HEK293 (cell line): ENCODE data around the gene SUPT5H.

Experiments
- HIC1 ChIP-seq: fragments of 450-650 bp; formaldehyde crosslinking; IDR thresholded peaks from 2 replicates; pipeline ENCODE4 v1.5.1; 2016; ENCODE audit warnings: missing biosample characterization, missing genetic modification characterization
- KLF10 ChIP-seq: fragments of 450-650 bp; IDR thresholded peaks from 2 replicates; pipeline ENCODE4 v1.5.1; 2018; ENCODE audit warnings: missing biosample characterization, mild to moderate bottlenecking, missing genetic modification characterization
- KLF8 ChIP-seq: fragments of 450-650 bp; formaldehyde crosslinking; IDR thresholded peaks from 2 replicates; pipeline ENCODE4 v1.5.1; 2016; ENCODE audit warnings: missing biosample characterization, missing genetic modification characterization
- OSR2 ChIP-seq: fragments of 450-650 bp; formaldehyde crosslinking; IDR thresholded peaks from 2 replicates; pipeline ENCODE4 v1.5.1; 2016; ENCODE audit warnings: missing biosample characterization, missing genetic modification characterization
- PRDM1 ChIP-seq: fragments of 450-650 bp; formaldehyde crosslinking; IDR thresholded peaks from 2 replicates; pipeline ENCODE4; 2016; ENCODE audit warnings: missing biosample characterization, missing genetic modification characterization
- RBAK ChIP-seq: fragments of 450-650 bp; formaldehyde crosslinking; IDR thresholded peaks from 2 replicates; pipeline ENCODE4 v1.5.1; 2016; ENCODE audit warnings: missing biosample characterization, missing genetic modification characterization
- ZBTB11 ChIP-seq: fragments of 450-650 bp; formaldehyde crosslinking; conservative IDR thresholded peaks from 2 replicates; pipeline ENCODE4 v1.5.1; 2016; ENCODE audit warnings: low read depth, missing biosample characterization, missing genetic modification characterization
- ZBTB20 ChIP-seq: fragments of 450-650 bp; formaldehyde crosslinking; IDR thresholded peaks from 2 replicates; pipeline ENCODE4 v1.5.1; 2016; ENCODE audit warnings: missing biosample characterization, missing genetic modification characterization
- ZBTB21 ChIP-seq: fragments of 450-650 bp; formaldehyde crosslinking; IDR thresholded peaks from 2 replicates; pipeline ENCODE4 v1.5.1; 2017; ENCODE audit warnings: missing biosample characterization, missing genetic modification characterization
- ZBTB8A ChIP-seq: fragments of 450-650 bp; formaldehyde crosslinking; IDR thresholded peaks from 2 replicates; pipeline ENCODE4 v1.5.1; 2016; ENCODE audit warnings: missing biosample characterization, missing genetic modification characterization
- ZEB2 ChIP-seq: fragments of 450-650 bp; formaldehyde crosslinking; IDR thresholded peaks from 2 replicates; pipeline ENCODE4 v1.5.1; 2016; ENCODE audit warnings: missing biosample characterization, missing genetic modification characterization
- ZFP3 ChIP-seq: fragments of 450-650 bp; formaldehyde crosslinking; IDR thresholded peaks from 2 replicates; pipeline ENCODE4 v1.5.1; 2016; ENCODE audit warnings: low read depth, missing biosample characterization, missing genetic modification characterization
- ZFP37 ChIP-seq: fragments of 450-650 bp; formaldehyde crosslinking; IDR thresholded peaks from 2 replicates; pipeline ENCODE4 v1.5.1; 2016; ENCODE audit warnings: missing biosample characterization, missing genetic modification characterization
- ZNF112 ChIP-seq: fragments of 450-650 bp; formaldehyde crosslinking; IDR thresholded peaks from 2 replicates; pipeline ENCODE4 v1.5.0; 2017; ENCODE audit warnings: missing biosample characterization, missing genetic modification characterization
- ZNF157 ChIP-seq: fragments of 450-650 bp; formaldehyde crosslinking; IDR thresholded peaks from 2 replicates; pipeline ENCODE4 v1.5.1; 2016; ENCODE audit warnings: missing biosample characterization, missing genetic modification characterization
- ZNF350 ChIP-seq: fragments of 450-650 bp; formaldehyde crosslinking; IDR thresholded peaks from 2 replicates; pipeline ENCODE4 v1.5.0; 2017; ENCODE audit warnings: missing biosample characterization, mild to moderate bottlenecking, missing genetic modification characterization
- ZNF416 ChIP-seq: fragments of 450-650 bp; formaldehyde crosslinking; IDR thresholded peaks from 2 replicates; pipeline ENCODE4 v1.5.1; 2016; ENCODE audit warnings: missing biosample characterization, missing genetic modification characterization
- ZNF48 ChIP-seq: fragments of 450-650 bp; formaldehyde crosslinking; IDR thresholded peaks from 2 replicates; pipeline ENCODE4 v1.5.1; 2016; ENCODE audit warnings: missing biosample characterization, missing genetic modification characterization
- ZNF513 ChIP-seq: fragments of 450-650 bp; IDR thresholded peaks from 2 replicates; pipeline ENCODE4 v1.5.1; 2018; ENCODE audit warnings: missing biosample characterization, missing genetic modification characterization
- ZNF555 ChIP-seq: fragments of 450-650 bp; formaldehyde crosslinking; conservative IDR thresholded peaks from 2 replicates; pipeline ENCODE4 v1.5.1; 2017; ENCODE audit warnings: missing biosample characterization, mild to moderate bottlenecking, missing genetic modification characterization, inconsistent platforms
- ZNF560 ChIP-seq: fragments of 450-650 bp; formaldehyde crosslinking; IDR thresholded peaks from 2 replicates; pipeline ENCODE4 v1.5.1; 2017; ENCODE audit warnings: missing biosample characterization, missing genetic modification characterization, borderline replicate concordance
- ZNF623 ChIP-seq: fragments of 450-650 bp; formaldehyde crosslinking; IDR thresholded peaks from 2 replicates; pipeline ENCODE4 v1.5.1; 2016; ENCODE audit warnings: missing biosample characterization, missing genetic modification characterization
- ZNF664 ChIP-seq: fragments of 450-650 bp; formaldehyde crosslinking; IDR thresholded peaks from 2 replicates; pipeline ENCODE4 v1.5.1; 2016; ENCODE audit warnings: missing biosample characterization, missing genetic modification characterization
- ZXDB ChIP-seq: fragments of 450-650 bp; formaldehyde crosslinking; IDR thresholded peaks from 2 replicates; pipeline ENCODE4 v1.5.1; 2016; ENCODE audit warnings: missing biosample characterization, missing genetic modification characterization
- TF ChIP-seq, protein P1 (sequence below): fragments of 450-650 bp; formaldehyde crosslinking; IDR thresholded peaks from 2 replicates; pipeline ENCODE4 v1.5.1; 2017; ENCODE audit warnings: missing biosample characterization, missing genetic modification characterization
- TF ChIP-seq, protein P2 (sequence below): fragments of 450-650 bp; formaldehyde crosslinking; IDR thresholded peaks from 2 replicates; pipeline ENCODE4 v1.5.1; 2016; ENCODE audit warnings: missing biosample characterization, missing genetic modification characterization

Gene SUPT5H

GRCh38 chr19:39430675-39431593, 14.4 kb upstream of the SUPT5H start (continued):
- TF ChIP-seq ZNF513 (tag by site-specific recombination), result no peak
- no peak for TF ChIP-seq RBAK
- TF ChIP-seq ZBTB11 (tag by site-specific recombination), result no peak
- no peak for TF ChIP-seq ZFP3 (tag by site-specific recombination)
- peak; percentile 94 for TF ChIP-seq PRDM1
- TF ChIP-seq KLF10 (tag by site-specific recombination), result peak; percentile 54
- no peak for TF ChIP-seq ZNF48
- no peak; the same call in 1 of the 2 replicates for TF ChIP-seq ZXDB
- TF ChIP-seq ZFP37 (tag by site-specific recombination), result peak; percentile 97
- TF ChIP-seq OSR2 (tag by site-specific recombination), result peak; percentile 54; the same call in 1 of the 2 replicates
- TF ChIP-seq ZBTB21 (tag by site-specific recombination), result peak; percentile 97
- TF ChIP-seq, protein P1, sequence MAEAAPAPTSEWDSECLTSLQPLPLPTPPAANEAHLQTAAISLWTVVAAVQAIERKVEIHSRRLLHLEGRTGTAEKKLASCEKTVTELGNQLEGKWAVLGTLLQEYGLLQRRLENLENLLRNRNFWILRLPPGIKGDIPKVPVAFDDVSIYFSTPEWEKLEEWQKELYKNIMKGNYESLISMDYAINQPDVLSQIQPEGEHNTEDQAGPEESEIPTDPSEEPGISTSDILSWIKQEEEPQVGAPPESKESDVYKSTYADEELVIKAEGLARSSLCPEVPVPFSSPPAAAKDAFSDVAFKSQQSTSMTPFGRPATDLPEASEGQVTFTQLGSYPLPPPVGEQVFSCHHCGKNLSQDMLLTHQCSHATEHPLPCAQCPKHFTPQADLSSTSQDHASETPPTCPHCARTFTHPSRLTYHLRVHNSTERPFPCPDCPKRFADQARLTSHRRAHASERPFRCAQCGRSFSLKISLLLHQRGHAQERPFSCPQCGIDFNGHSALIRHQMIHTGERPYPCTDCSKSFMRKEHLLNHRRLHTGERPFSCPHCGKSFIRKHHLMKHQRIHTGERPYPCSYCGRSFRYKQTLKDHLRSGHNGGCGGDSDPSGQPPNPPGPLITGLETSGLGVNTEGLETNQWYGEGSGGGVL (tag by site-specific recombination), result peak; percentile 28; the same call in 1 of the 2 replicates
- TF ChIP-seq ZNF560 (tag by site-specific recombination), result no peak
- TF ChIP-seq ZNF157 (tag by site-specific recombination), result no peak
- no peak for TF ChIP-seq ZNF350 (tag by site-specific recombination)
- TF ChIP-seq ZEB2 (tag by site-specific recombination), result peak; percentile 87
- TF ChIP-seq ZNF555, result no peak
- TF ChIP-seq ZNF623 (tag by site-specific recombination), result 0 out of 2 replicates have a peak, but pooled peaks have one; percentile 14
- peak; percentile 70 for TF ChIP-seq KLF8 (tag by site-specific recombination)
- TF ChIP-seq ZBTB20 (tag by site-specific recombination), result peak; percentile 42; the same call in 1 of the 2 replicates
- TF ChIP-seq ZNF112 (tag by site-specific recombination), result no peak
- TF ChIP-seq, protein P2, sequence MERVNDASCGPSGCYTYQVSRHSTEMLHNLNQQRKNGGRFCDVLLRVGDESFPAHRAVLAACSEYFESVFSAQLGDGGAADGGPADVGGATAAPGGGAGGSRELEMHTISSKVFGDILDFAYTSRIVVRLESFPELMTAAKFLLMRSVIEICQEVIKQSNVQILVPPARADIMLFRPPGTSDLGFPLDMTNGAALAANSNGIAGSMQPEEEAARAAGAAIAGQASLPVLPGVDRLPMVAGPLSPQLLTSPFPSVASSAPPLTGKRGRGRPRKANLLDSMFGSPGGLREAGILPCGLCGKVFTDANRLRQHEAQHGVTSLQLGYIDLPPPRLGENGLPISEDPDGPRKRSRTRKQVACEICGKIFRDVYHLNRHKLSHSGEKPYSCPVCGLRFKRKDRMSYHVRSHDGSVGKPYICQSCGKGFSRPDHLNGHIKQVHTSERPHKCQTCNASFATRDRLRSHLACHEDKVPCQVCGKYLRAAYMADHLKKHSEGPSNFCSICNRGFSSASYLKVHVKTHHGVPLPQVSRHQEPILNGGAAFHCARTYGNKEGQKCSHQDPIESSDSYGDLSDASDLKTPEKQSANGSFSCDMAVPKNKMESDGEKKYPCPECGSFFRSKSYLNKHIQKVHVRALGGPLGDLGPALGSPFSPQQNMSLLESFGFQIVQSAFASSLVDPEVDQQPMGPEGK (tag by site-specific recombination), result peak; percentile 55
- TF ChIP-seq ZNF416 (tag by site-specific recombination), result no peak
- TF ChIP-seq ZBTB8A (tag by site-specific recombination), result peak; percentile 29; the same call in 1 of the 2 replicates
- peak; percentile 79; the same call in 1 of the 2 replicates for TF ChIP-seq ZNF664 (tag by site-specific recombination)
- TF ChIP-seq HIC1 (tag by site-specific recombination), result peak; percentile 49
